OCI-LY7 (cell line): ENCODE results near the gene MAPK14.

Experiments
- CTCF ChIP-seq: fragments of 200-600 bp; sonication (generic); conservative IDR thresholded peaks from 2 replicates; pipeline ENCODE4 v1.5.1; 2014; ENCODE audit warnings: mild to moderate bottlenecking, antibody characterized with exemption, low read length, moderate library complexity, mixed read lengths
- EZH2phosphoT487 ChIP-seq: fragments of 200-600 bp; sonication (generic); IDR thresholded peaks from 2 replicates; pipeline ENCODE4 v1.6.1; 2018; ENCODE audit warnings: low read depth, borderline replicate concordance, mild to moderate bottlenecking, mixed run types, antibody characterized with exemption, low read length, moderate library complexity, mixed read lengths

DNA sequence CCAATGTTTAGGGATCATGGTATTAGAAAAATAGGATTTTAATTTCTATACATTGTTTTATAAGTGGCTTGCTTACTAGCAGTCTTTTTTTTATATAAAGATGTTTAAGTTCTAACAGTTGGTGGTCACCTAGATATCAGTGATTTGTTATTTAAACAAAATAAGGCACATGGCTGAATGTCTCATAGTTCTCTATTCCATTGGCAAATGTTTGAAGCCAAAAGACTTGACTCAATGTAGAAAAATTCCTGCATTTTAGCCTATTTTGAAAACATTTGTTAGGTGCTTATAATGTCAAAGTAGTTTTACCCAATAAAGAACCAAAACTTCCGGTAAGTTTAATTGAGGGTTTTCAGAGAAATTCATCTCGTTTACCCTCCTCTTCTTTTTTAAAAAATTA lies 26.8 kb downstream of the MAPK14 start:
- no peak for TF ChIP-seq CTCF
- no peak for TF ChIP-seq EZH2phosphoT487
